Medulla oblongata (tissue), 1 donor: ENCODE results near the gene GPR37L1.
"Not testable (repeated sequence)": the region's sequence is repeated elsewhere in the genome, so short reads cannot be mapped to it uniquely, and the experiment has no call there.

Experiments
- DNase-seq: peaks from one replicate; pipeline ENCODE4 v3.0.0-alpha.2; 2015; ENCODE audit errors: extremely low spot score

GPR37L1 gene

DNA sequence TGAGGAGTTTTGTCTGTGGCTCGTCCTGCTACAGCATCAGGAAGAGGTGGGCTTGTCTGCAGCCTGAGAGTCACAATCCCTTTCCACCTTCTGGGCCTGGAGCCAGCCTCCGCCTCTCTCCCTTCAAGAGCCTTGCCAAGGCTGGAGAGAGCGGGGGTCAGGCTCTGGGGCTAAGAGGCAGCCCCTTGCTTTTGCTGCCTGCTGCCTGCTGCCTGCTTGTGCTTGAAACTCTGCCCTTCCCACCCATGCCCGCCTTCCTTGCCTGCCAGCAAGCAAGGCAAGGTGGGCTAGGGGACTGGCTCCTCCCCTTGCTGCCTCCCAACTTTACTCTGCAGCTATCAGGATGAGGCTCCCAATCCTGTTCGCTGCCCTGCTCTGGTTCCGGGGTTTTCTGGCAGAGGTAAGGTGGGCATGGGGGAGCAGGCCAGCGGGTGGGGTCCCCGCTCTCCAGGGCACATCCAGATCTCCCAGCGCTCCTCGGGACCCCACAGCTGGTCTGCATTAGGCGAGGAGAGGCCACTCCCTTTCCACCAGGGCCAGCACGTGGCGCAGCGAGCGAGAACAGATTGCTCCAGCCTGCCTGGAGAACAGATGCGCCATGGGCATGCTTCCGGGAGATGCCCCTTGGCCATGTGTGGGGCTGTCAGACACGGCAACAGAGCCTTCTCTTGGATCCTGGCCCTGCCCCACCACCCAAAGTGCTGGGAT, 45.1 kb downstream of the GPR37L1 start:
- DNase-seq, result no peak

GRCh38 chr1:202168861-202169260, 46.1 kb downstream of the GPR37L1 start:
- DNase-seq, result no peak

- no peak for DNase-seq
These were observed 48.0 kb downstream of the GPR37L1 start for GRCh38 chr1:202170726-202171125.

DNA sequence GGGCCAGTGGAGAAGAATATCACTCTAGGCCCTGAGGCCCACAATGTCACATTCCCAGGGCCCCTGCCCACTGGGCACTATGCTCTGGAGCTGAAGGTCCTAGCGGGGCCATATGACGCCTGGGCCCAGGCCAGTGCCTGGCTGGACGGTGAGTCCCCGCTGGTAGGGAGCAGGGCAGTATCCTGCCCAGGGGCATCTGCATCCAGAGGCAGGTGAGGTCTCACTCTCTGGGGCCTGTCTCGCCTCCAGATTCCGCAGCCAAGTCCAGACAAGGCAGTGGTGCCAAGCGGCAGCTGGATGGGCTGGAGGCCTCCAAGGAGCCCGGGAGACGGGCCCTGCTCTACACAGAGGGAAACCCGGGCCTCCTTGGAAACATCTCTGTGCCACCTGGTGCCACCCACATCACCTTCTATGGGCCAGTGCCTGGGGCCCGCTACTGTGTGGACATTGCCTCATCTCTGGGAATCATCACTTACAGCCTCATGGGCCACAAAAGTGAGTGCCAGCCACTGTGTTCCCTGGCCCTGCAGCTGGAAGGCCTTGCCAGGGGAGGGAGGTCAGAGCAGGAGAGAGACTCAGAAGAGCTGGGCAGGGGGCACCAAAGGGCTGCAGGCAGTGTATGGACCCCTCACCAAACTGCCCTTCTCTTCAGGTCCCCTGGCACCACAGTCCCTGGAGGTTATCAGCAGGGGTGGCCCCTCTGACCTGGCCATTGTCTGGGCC, 48.7 kb downstream of the GPR37L1 start:
- no peak for DNase-seq

- DNase-seq, result no peak
These were observed 49.3 kb downstream of the GPR37L1 start for GRCh38 chr1:202172015-202172355.

DNA sequence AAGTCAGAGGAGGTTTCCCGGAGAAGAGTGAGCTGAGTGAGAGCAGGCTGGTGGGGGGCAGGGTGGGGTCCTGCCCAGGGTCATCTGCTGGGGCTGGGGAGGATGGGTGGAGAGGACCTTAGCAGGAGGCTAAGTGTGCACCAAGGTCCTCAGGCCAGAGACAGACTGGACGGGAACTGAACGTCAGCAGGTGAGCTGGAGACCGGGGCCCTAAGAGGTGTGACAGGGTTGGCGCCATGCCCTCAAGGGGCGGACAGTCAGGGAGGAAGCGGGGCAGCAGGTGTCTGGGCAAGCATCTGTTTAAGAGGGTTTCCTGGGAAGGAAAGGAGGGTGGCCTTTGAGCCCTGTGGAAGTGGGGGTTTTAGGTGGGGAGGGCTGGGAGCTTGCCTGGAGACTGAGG, 51.3 kb downstream of the GPR37L1 start:
- no peak for DNase-seq

- no peak for DNase-seq
These were observed 54.5 kb downstream of the GPR37L1 start for GRCh38 chr1:202176949-202177927.

DNA sequence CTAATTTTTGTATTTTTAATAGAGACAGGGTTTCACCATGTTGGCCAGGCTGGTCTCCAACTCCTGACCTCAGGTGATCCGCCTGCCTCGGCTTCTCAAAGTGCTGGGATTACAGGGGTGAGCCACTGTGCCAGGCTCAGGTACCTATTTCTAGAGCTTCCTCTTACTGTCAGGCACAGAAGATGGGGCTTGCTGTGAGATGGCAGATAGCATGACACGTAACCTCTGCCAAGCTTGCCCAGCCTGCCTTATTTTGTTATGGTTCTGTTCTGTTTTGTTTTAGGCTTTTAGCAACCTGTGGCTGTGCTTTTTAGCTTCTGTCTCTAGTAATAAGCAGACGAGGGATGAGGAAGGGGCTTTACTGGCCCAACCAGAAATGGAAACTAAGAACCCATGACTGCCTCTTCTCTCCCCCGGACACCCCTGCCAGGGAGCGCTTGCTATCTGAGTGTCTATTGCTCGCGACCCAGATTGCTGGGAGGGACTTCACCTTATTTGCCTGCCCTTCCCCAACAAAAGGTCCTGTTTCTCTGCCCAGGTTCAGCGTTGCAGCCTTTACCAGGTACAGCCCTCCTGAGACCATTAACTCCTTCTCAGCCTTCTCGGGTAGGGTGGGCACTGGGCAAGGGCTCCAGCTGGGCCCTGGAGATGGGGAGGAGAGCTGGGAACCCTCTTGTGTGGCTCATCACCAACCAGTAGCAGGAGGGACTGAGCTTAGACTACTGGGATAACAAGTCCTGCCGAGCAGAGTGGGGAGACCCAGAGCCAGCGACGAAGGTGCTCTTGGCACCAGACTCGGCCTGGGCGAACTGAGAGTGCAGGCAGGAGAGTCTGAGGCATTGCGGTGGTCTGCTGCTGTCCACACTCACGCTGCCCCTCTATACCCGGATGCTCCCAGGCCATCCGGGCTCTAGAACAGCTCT, 57.4 kb downstream of the GPR37L1 start:
- DNase-seq, result no peak

DNA sequence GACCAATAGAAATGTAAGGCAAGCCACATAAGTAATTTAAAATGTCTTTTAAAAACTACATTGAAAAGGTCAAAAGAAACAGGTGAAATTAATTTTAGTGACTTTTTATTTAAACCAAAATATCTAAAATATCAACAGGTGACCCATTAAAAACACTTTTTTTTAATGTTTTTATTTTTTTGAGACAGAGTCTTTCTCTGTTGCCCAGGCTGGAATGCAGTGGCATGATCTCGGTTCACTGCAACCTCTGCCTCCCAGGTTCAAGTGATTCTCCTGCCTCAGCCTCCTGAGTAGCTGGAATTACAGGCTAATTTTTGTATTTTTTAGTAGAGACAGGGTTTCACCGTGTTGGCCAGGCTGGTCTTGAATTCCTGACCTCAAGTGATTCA, 58.0 kb downstream of the GPR37L1 start:
- not testable (repeated sequence) for DNase-seq

GRCh38 chr1:202181586-202181985, 58.9 kb downstream of the GPR37L1 start:
- no peak for DNase-seq

DNA sequence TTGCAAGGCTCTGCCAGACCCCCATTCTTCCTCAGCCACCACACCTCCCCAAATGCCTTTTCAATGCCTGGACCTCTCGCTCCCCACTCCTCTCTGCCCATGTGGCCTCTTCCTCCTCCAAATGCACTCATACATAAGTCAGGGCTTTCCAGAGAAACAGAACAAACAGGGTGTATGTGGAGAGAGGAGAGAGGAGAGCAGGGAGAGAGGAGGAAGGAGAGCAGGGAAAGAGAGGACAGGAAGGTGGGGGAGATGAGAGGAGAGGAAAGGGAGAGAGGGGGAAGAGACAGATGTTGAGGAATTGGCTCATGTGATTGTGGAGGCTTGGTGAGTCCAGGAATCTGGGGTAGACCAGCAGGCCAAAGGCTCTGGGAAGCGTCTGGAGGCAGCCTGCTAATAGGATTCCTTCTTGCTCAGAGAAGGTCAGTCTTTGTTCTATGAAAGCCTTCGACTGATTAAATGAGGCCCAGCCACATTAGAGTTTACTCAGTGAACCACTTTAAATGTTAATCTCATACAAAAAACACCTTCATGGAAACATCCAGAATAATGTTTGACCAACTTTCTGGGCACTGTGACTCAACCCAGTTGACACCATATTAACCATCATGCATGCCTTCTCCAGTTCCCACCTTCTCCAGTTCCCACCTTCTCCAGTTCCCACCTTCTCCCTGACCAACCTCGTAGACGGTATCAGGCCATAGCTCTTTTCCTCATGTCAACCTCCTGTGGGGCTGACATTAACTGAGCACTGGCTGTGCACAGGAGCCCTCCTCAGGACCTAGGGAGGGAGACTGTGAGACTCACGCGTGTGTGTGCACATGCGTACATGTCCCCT, 59.5 kb downstream of the GPR37L1 start:
- no peak for DNase-seq
